ENCODE data around the gene SLC1A7. TPM values are rescaled to one million over a fixed set of nuclear protein-coding genes. Genes with fewer than 3 reads are reported as not detected.
A peak's percentile ranks its signal among the peaks of the same experiment; 100 is the strongest.

SLC1A7 gene
- total RNA-seq, 6 experiments from 2014 or later: 0.09 TPM; not detected in 5

- TF ChIP-seq CTCF (IDR thresholded peaks at IDR 0.05): no peak
- DNase-seq: no peak
- Mint-ChIP-seq H3K27me3 (ENCODE audit: insufficient read depth) (no peaks in the 10 kb centered on the region), H3K4me3 (no peak overlapping the region), H3K36me3 (ENCODE audit: low read depth) (no peaks in the 10 kb centered on the region), H3K9me3 (no peaks in the 10 kb centered on the region), H3K27ac (no peak overlapping the region), H3K4me1 (ENCODE audit: low read depth) (peaks cover 21% of the 10 kb centered on the region)
Measured at GRCh38 chr1:53180951-53181350, 38.5 kb upstream of the SLC1A7 start.

GRCh38 chr1:53180226-53180625, 37.8 kb upstream of the SLC1A7 start:
- no peak for DNase-seq

GRCh38 chr1:53176452-53177208, 34.2 kb upstream of the SLC1A7 start:
- H3K9me3 Mint-ChIP-seq: no peaks in the 10 kb centered on the region
- no peak overlapping the region for H3K4me3 Mint-ChIP-seq
- H3K27ac Mint-ChIP-seq: no peak overlapping the region
- DNase-seq: no peak
- H3K4me1 Mint-ChIP-seq (ENCODE audit: low read depth): peaks cover 50% of the 10 kb centered on the region
- H3K36me3 Mint-ChIP-seq (ENCODE audit: low read depth): no peaks in the 10 kb centered on the region
- peak; percentile 39; the same call in 1 of the 2 replicates for TF ChIP-seq CTCF (IDR thresholded peaks at IDR 0.05)
- H3K27me3 Mint-ChIP-seq (ENCODE audit: insufficient read depth): no peaks in the 10 kb centered on the region; the same call in 1 of the 2 replicates

More at GRCh38 chr1:53180226-53180625, 37.8 kb upstream of the SLC1A7 start:
- Mint-ChIP-seq H3K27ac (no peak overlapping the region; the same call in 1 of the 2 replicates), H3K9me3 (no peaks in the 10 kb centered on the region), H3K4me3 (no peak overlapping the region), H3K36me3 (ENCODE audit: low read depth) (no peaks in the 10 kb centered on the region), H3K27me3 (ENCODE audit: insufficient read depth) (no peaks in the 10 kb centered on the region; the same call in 1 of the 2 replicates), H3K4me1 (ENCODE audit: low read depth) (peaks cover 27% of the 10 kb centered on the region)
- no peak for TF ChIP-seq CTCF (IDR thresholded peaks at IDR 0.05)

GRCh38 chr1:53174971-53175913, 32.8 kb upstream of the SLC1A7 start:
- TF ChIP-seq CTCF (IDR thresholded peaks at IDR 0.05): no peak
- Mint-ChIP-seq H3K27ac (peak overlapping the region; percentile 14; the same call in 1 of the 2 replicates), H3K4me3 (no peak overlapping the region; the same call in 1 of the 2 replicates), H3K9me3 (no peaks in the 10 kb centered on the region), H3K36me3 (ENCODE audit: low read depth) (no peaks in the 10 kb centered on the region), H3K4me1 (ENCODE audit: low read depth) (peaks cover 46% of the 10 kb centered on the region), H3K27me3 (ENCODE audit: insufficient read depth) (no peaks in the 10 kb centered on the region; the same call in 1 of the 2 replicates)
- no peak for DNase-seq

- Mint-ChIP-seq H3K36me3 (ENCODE audit: low read depth) (no peaks in the 10 kb centered on the region), H3K4me1 (ENCODE audit: low read depth) (peaks cover 39% of the 10 kb centered on the region), H3K27me3 (ENCODE audit: insufficient read depth) (peaks cover 1% of the 10 kb centered on the region; the same call in 1 of the 2 replicates), H3K9me3 (no peaks in the 10 kb centered on the region), H3K27ac (peak overlapping the region; percentile 62), H3K4me3 (peak overlapping the region; percentile 42)
- peak; percentile 64 for DNase-seq
- peak; percentile 68 for TF ChIP-seq CTCF (IDR thresholded peaks at IDR 0.05)
Measured at GRCh38 chr1:53172426-53173128, 30.1 kb upstream of the SLC1A7 start.
